Thymus (tissue), 11 donors: ENCODE data around the gene SDSL. TPM values are rescaled to one million over a fixed set of nuclear protein-coding genes. Genes with fewer than 3 reads are reported as not detected.

Experiments
- DNase-seq, 9 donors: peaks; one replicate each; pipeline ENCODE4 v3.0.0-alpha.2; 2013; ENCODE audit warnings: low spot score in 9 of 9, low read depth in 6 of 9, missing footprints in 1 of 9
- H3K27ac ChIP-seq, 2 donors: one replicate each; pipeline ENCODE4 v1.5.1; 2013; ENCODE audit warnings: control low read depth in 1 of 2, low read depth in 1 of 2, low read length in 1 of 2, mild to moderate bottlenecking in 1 of 2, moderate library complexity in 1 of 2
- H3K27me3 ChIP-seq, 2 donors: one replicate each; pipeline ENCODE4 v1.5.1; 2013; ENCODE audit warnings: low read length in 1 of 2; ENCODE audit not compliant: control insufficient read depth in 2 of 2, insufficient read depth in 1 of 2
- H3K36me3 ChIP-seq, 2 donors: one replicate each; pipeline ENCODE4 v1.5.1; 2013; ENCODE audit warnings: low read length in 1 of 2, mild to moderate bottlenecking in 1 of 2, moderate library complexity in 1 of 2; ENCODE audit not compliant: control insufficient read depth in 2 of 2, insufficient read depth in 2 of 2
- H3K4me1 ChIP-seq, 2 donors: one replicate each; pipeline ENCODE4 v1.5.1; 2013; ENCODE audit warnings: low read length in 2 of 2; ENCODE audit not compliant: control insufficient read depth in 2 of 2, insufficient read depth in 2 of 2
- H3K4me3 ChIP-seq, 2 donors: one replicate each; pipeline ENCODE4 v1.5.1; 2013; ENCODE audit warnings: low read length in 2 of 2, control low read depth in 1 of 2, mild to moderate bottlenecking in 1 of 2
- H3K9me3 ChIP-seq, 2 donors: one replicate each; pipeline ENCODE4 v1.5.1; 2013; ENCODE audit warnings: low read length in 1 of 2, mild to moderate bottlenecking in 1 of 2; ENCODE audit not compliant: control insufficient read depth in 2 of 2, insufficient read depth in 1 of 2
- WGBS: extraction: QIAGEN DNeasy Blood & Tissue Kit; methylation state at CpG from one replicate; pipeline ENCODE4 v1.1.7; 2013; 5-methylcytosine and 5-hydroxymethylcytosine counted together
- polyA plus RNA-seq: library from polyadenylated mRNA; stranded (reverse); fragments of 200-250 nt; gene quantifications from one replicate; pipeline ENCODE4 v1.2.3, GENCODE V29; 2013
- total RNA-seq: library from RNA; stranded (reverse); fragments of 120-200 nt; gene quantifications from one replicate; pipeline ENCODE4 v1.2.4, GENCODE V29; 2013
- donor health status: healthy.

SDSL gene
- total and polyA plus RNA-seq, 2 donors = 2.1 to 13.1 TPM

DNA sequence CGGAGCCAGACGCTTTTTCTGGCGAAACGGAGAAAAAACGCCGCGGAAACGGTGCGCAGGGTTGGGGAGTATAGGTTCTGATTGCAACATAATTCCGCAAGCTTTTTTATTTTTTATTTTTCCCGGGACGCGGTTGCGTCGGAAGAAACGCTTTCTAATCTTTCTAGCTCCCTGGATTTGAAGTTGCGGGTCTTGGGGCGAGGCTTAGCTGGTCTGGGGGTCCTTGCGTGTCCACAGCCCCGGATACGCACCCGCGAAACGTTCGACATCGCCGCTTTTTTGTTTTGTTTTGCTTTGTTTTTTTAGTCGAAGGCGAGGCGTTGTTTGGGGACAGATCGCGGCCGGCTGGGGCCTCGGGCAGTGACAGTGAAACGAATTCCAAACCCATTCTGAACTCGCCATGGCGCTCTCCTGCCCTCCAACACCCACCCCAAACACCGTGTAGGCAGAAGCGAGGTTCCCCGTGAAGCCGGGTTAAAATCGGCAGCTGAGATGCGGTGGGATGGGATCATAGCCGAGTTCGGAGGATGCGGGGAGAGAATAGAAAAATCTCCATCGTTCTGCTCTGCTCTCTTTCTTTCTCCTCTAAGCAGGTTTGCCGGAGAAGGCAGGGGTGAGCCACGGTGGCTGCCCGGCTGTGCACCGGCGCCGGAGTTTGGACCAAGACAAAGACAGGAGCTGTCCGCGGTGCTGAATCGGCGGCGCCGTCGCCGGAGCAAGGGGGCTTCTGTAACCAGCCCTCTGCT is 57.6 kb downstream of the SDSL start:
- Histone ChIP-seq H3K36me3 (no peaks in the 10 kb centered on the region), H3K27ac (no peak overlapping the region), H3K27me3 (peaks cover 60 to 73% of the 10 kb centered on the region in 2 donors), H3K9me3 (no peaks in the 10 kb centered on the region), H3K4me1 (no peaks in the 10 kb centered on the region), H3K4me3 (no peak overlapping the region)
- WGBS = 4% methylated on average over 61 of the region's 61 CpGs
- DNase-seq = peak; percentile 14 to 70 (median 43)

GRCh38 chr12:113480336-113480971 is 58.3 kb downstream of the SDSL start:
- Histone ChIP-seq H3K27ac (no peak overlapping the region), H3K9me3 (no peaks in the 10 kb centered on the region), H3K4me3 (no peak overlapping the region), H3K36me3 (no peaks in the 10 kb centered on the region), H3K27me3 (peaks cover 53 to 66% of the 10 kb centered on the region in 2 donors), H3K4me1 (no peaks in the 10 kb centered on the region)
- 23% methylated on average over 9 of the region's 9 CpGs for WGBS
- DNase-seq = no peak

DNA sequence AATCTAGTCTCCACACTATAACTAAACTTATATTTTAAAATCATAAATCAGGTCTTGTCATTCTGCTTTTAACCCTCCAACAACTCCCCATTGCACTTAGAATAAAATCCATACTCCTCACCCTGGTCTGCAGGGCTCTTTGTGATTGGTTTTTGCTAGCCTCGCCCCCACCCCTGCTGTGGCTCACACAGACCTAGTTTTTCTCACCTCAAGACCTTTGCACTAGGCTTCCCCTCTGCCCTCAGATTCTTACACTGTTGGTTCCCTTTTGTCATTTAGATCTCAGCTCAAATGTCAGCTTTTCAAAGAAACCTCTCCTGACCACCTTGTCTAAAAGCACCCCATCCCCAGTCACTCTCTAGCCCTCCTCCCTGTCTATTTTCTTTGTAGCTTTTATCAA is 60.2 kb downstream of the SDSL start:
- H3K4me3 ChIP-seq = no peak overlapping the region
- H3K4me1 ChIP-seq = no peaks in the 10 kb centered on the region
- WGBS = 9% methylated on average over 1 of the region's 1 CpG
- H3K27me3 ChIP-seq = peaks cover 38 to 49% of the 10 kb centered on the region in 2 donors
- H3K27ac ChIP-seq = no peak overlapping the region
- H3K9me3 ChIP-seq = no peaks in the 10 kb centered on the region
- H3K36me3 ChIP-seq = no peaks in the 10 kb centered on the region
- no peak for DNase-seq

DNA sequence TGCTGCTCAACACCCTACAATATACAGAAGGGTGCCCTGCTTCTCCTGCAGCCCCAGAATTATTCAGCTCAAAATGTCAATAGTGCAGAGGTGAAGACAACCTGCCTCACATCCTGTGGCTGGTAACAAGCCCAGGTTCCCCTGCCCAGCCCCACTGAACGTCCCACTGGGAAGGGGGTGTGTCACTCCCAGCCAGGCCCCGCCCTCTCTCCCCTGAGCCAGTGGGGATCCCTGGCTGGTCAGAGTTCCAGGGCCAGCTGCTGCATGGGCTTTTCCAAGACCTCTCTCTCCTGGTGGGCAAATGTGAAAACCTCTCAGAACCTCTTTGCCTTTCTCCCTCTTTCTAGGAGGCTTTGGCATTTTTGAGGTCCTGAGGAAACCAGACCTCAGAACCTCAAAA is 63.1 kb downstream of the SDSL start:
- Histone ChIP-seq H3K9me3 (no peaks in the 10 kb centered on the region), H3K4me1 (no peaks in the 10 kb centered on the region), H3K4me3 (no peak overlapping the region), H3K36me3 (no peaks in the 10 kb centered on the region), H3K27ac (no peak overlapping the region), H3K27me3 (peaks cover 11 to 19% of the 10 kb centered on the region in 2 donors)
- 6% methylated on average over 2 of the region's 2 CpGs for WGBS
- DNase-seq = no peak

GRCh38 chr12:113486722-113487121 is 64.5 kb downstream of the SDSL start:
- Histone ChIP-seq H3K4me3 (no peak overlapping the region), H3K27ac (no peak overlapping the region), H3K36me3 (no peaks in the 10 kb centered on the region), H3K27me3 (peaks cover 2 to 8% of the 10 kb centered on the region in 2 donors), H3K9me3 (no peaks in the 10 kb centered on the region), H3K4me1 (no peaks in the 10 kb centered on the region)
- no peak for DNase-seq
- 53% methylated on average over 4 of the region's 4 CpGs for WGBS

Other genes with a start within 250 kb of the SDSL start
- gene DDX54, start 236.9 kb upstream of the SDSL start, total RNA-seq = 23.6 TPM
- gene DDX54, start 236.9 kb upstream of the SDSL start, polyA plus RNA-seq = 49.8 TPM
- gene RITA1, start 236.7 kb upstream of the SDSL start, total RNA-seq = 18.3 TPM
- 8.5 TPM for gene RITA1, start 236.7 kb upstream of the SDSL start, polyA plus RNA-seq
- gene TPCN1, start 200.9 kb upstream of the SDSL start, total RNA-seq = 4.2 TPM
- gene TPCN1, start 200.9 kb upstream of the SDSL start, polyA plus RNA-seq = 16.7 TPM
- gene SLC8B1, start 87.3 kb upstream of the SDSL start, total RNA-seq = 15.2 TPM
- gene SLC8B1, start 87.3 kb upstream of the SDSL start, polyA plus RNA-seq = 55.9 TPM
- gene PLBD2, start 63.8 kb upstream of the SDSL start, total RNA-seq = 2.5 TPM
- 9.3 TPM for gene PLBD2, start 63.8 kb upstream of the SDSL start, polyA plus RNA-seq
- 0.52 TPM for gene SDS, start 18.5 kb upstream of the SDSL start, total RNA-seq
- gene SDS, start 18.5 kb upstream of the SDSL start, polyA plus RNA-seq = 26.3 TPM
- under 0.01 TPM for gene LHX5, start 49.5 kb downstream of the SDSL start, total RNA-seq
- gene LHX5, start 49.5 kb downstream of the SDSL start, polyA plus RNA-seq = 0.05 TPM